BJ (cell line): Measurements from ENCODE around the gene FMN2. TPM values are rescaled to one million over a fixed set of nuclear protein-coding genes. Genes with fewer than 3 reads are reported as not detected.

Source experiments
- CTCF ChIA-PET: fragments of 350-600 bp; formaldehyde crosslinking; extraction: SDS; loops from one replicate; lab custom pipeline; 2021; ENCODE audit warnings: antibody characterized with exemption, inconsistent platforms; lab: Yijun Ruan, JAX
- POLR2A ChIA-PET: fragments of 300-600 bp; sonication (Branson Sonifier 250); formaldehyde crosslinking; extraction: SDS; loops from one replicate; lab custom pipeline; 2021; ENCODE audit warnings: antibody characterized with exemption; lab: Charles Lee
- DNase-seq: peaks from one replicate; pipeline ENCODE4 v3.0.0-alpha.2; 2011; ENCODE audit warnings: low read depth
- H3K27me3 ChIP-seq: 2 replicates; pipeline ENCODE4 v1.6.0; 2011; ENCODE audit warnings: low read length; ENCODE audit not compliant: control insufficient read depth, insufficient read depth
- H3K36me3 ChIP-seq: 2 replicates; pipeline ENCODE4 v1.5.1; 2011; ENCODE audit warnings: low read length; ENCODE audit not compliant: control insufficient read depth, insufficient read depth
- H3K4me3 ChIP-seq: 2 replicates; pipeline ENCODE4 v1.5.1; 2011; ENCODE audit warnings: low read depth, mild to moderate bottlenecking, control low read depth, low read length
- CTCF ChIP-seq: IDR thresholded peaks from 2 replicates; pipeline ENCODE4 v1.5.1; 2011; ENCODE audit warnings: low read depth, mild to moderate bottlenecking, control low read depth, inconsistent platforms, low read length, moderate library complexity; ENCODE audit not compliant: insufficient read depth
- polyA plus RNA-seq: library from polyadenylated mRNA; depleted of rRNA; stranded (reverse); fragments of >200 nt; gene quantifications from 2 replicates; pipeline ENCODE4 v1.2.3, GENCODE V29; 2011

FMN2 gene
- polyA plus RNA-seq, 1 experiment = 14.6 TPM

DNA sequence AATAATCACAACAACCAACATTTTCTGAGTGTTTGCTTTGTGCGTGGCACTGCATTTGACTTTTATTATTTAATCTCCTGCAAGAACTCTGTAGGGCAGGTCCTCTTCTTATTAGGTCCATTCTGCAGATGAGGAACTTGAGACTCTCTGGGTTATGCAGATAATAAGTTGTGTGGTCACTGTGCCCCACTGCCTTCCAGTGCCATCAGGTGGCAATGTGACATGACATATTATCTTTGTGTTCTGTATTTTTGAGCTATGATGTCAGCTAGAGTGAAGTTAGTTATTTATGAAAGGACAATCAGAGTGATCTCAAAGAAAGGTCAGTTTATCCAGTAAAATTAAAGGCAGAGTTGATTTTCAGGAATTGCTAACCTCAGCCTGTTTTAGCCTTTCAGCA lies 196.0 kb downstream of the FMN2 start:
- ChIA-PET POLR2A (no interaction called here), CTCF (interaction anchor here (0.6 kb wide), 1 partner anchor 270 kb away, joined by 3 read pairs; no protein-coding TSS in a partner anchor)
- no peak for DNase-seq

DNA sequence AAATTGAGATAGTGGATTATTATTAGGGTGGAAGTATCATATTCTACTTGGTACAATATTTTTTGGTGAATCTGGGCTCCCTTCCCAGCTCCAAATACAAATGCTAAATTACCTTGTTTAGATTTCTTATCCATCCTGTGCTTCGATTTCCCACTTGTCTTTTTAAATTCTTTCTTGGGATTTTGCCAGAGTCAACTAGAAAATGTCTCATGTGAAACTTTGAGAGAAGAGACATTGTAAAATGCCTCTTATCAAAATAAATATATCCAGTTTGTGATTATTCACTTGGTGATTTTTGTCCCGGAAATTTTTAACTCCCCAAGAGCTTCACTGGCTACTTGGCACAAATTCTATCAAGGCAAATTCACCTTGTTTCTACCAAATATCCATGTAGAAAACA lies 202.0 kb downstream of the FMN2 start:
- Histone ChIP-seq H3K4me3 (no peak overlapping the region), H3K27me3 (no peaks in the 10 kb centered on the region), H3K36me3 (peaks cover 1% of the 10 kb centered on the region; the same call in 1 of the 2 replicates)
- ChIA-PET POLR2A (no interaction called here), CTCF (no interaction called here)
- no peak for TF ChIP-seq CTCF
- no peak for DNase-seq

More for the DNA sequence above, 196.0 kb downstream of the FMN2 start:
- H3K4me3 ChIP-seq = no peak overlapping the region
- H3K36me3 ChIP-seq = no peaks in the 10 kb centered on the region; the same call in 1 of the 2 replicates
- no peak for TF ChIP-seq CTCF
- no peaks in the 10 kb centered on the region for H3K27me3 ChIP-seq

GRCh38 chr1:240294566-240294965 lies 202.9 kb downstream of the FMN2 start:
- H3K36me3 ChIP-seq = peaks cover 1% of the 10 kb centered on the region; the same call in 1 of the 2 replicates
- no peak for TF ChIP-seq CTCF
- no peak for DNase-seq

DNA sequence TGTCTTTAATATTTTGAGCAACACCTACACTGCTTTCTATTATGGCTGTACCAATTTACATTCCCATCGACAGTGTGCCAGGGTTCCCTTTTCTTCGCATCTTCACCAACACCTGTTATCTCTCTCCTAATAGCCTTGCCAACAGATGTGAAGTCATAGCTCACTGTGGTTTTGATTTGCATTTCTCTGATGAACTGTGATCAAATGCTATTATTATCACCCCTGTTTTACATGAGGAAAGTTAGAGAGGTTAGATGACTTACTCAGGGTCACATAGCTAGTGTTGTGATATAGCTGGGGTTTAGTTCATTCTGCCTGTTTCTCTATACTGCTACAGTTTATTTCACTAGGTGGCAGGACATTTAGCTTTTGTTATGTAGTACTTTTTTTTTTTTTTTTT lies 204.1 kb downstream of the FMN2 start:
- no peaks in the 10 kb centered on the region for H3K27me3 ChIP-seq
- H3K4me3 ChIP-seq = no peak overlapping the region
- CTCF ChIA-PET = interaction anchor here (0.6 to 1.1 kb wide), 2 partner anchors 12 to 17 kb away, joined by 3 read pairs; no protein-coding TSS in a partner anchor
- POLR2A ChIA-PET = no interaction called here
- TF ChIP-seq CTCF = no peak
- DNase-seq = no peak
- peaks cover 1% of the 10 kb centered on the region; the same call in 1 of the 2 replicates for H3K36me3 ChIP-seq

More at GRCh38 chr1:240294566-240294965, 202.9 kb downstream of the FMN2 start:
- Histone ChIP-seq H3K4me3 (no peak overlapping the region), H3K27me3 (no peaks in the 10 kb centered on the region)
- POLR2A ChIA-PET = no interaction called here
- CTCF ChIA-PET = interaction anchor here (1.0 kb wide), 1 partner anchor 11 kb away, joined by 4 read pairs; no protein-coding TSS in a partner anchor

DNA sequence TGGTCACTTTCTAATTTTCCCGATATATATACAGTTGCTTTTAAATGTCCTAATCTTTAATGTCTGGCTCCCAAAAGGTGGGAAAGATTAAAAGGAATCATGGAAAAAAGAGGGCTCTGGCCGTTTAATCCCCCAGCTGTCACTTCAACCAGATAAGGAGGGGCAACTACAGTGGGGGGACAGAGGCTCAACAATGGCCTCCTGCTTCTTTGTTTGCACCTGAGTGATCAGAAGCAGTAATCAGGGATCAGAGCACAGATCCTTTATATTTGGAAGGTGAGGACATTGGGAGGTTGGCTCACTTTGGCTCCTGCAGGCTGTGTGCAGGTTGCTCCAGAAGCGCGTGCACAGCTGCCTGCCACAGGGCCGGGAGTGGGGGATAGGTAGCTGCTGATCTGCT lies 212.8 kb downstream of the FMN2 start:
- no peak for TF ChIP-seq CTCF
- 0 out of 2 replicates have a peak, but pooled peaks cover 2% of the 10 kb centered on the region for H3K36me3 ChIP-seq
- H3K4me3 ChIP-seq = no peak overlapping the region
- H3K27me3 ChIP-seq = no peaks in the 10 kb centered on the region
- ChIA-PET CTCF (no interaction called here), POLR2A (no interaction called here)
- no peak for DNase-seq
